ENCODE data around the gene SMTN. TPM values are rescaled to one million over a fixed set of nuclear protein-coding genes. Genes with fewer than 3 reads are reported as not detected.

SMTN gene
- total RNA-seq, 1 donor from 2014 or later: 47.2 TPM

- Mint-ChIP-seq H3K36me3 (ENCODE audit: low read depth) (no peaks in the 10 kb centered on the region), H3K4me3 (ENCODE audit: unreplicated experiment) (no peak overlapping the region), H3K27ac (ENCODE audit: unreplicated experiment) (no peak overlapping the region), H3K4me1 (ENCODE audit: low read depth) (peaks cover 4% of the 10 kb centered on the region), H3K9me3 (ENCODE audit: low read depth) (peaks cover 17% of the 10 kb centered on the region), H3K27me3 (ENCODE audit: low read depth) (peaks cover 15% of the 10 kb centered on the region)
- no peak for DNase-seq (ENCODE audit: low spot score)
- TF ChIP-seq, protein P1, sequence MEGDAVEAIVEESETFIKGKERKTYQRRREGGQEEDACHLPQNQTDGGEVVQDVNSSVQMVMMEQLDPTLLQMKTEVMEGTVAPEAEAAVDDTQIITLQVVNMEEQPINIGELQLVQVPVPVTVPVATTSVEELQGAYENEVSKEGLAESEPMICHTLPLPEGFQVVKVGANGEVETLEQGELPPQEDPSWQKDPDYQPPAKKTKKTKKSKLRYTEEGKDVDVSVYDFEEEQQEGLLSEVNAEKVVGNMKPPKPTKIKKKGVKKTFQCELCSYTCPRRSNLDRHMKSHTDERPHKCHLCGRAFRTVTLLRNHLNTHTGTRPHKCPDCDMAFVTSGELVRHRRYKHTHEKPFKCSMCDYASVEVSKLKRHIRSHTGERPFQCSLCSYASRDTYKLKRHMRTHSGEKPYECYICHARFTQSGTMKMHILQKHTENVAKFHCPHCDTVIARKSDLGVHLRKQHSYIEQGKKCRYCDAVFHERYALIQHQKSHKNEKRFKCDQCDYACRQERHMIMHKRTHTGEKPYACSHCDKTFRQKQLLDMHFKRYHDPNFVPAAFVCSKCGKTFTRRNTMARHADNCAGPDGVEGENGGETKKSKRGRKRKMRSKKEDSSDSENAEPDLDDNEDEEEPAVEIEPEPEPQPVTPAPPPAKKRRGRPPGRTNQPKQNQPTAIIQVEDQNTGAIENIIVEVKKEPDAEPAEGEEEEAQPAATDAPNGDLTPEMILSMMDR (IDR thresholded peaks at IDR 0.05): no peak
Measured at GRCh38 chr22:31142285-31142684, 61.2 kb downstream of the SMTN start.

- TF ChIP-seq, protein P1 (IDR thresholded peaks at IDR 0.05): no peak
- H3K4me1 Mint-ChIP-seq (ENCODE audit: low read depth): peaks cover 4% of the 10 kb centered on the region
- no peak overlapping the region for H3K27ac Mint-ChIP-seq (ENCODE audit: unreplicated experiment)
- no peak for DNase-seq (ENCODE audit: low spot score)
- no peak overlapping the region for H3K4me3 Mint-ChIP-seq (ENCODE audit: unreplicated experiment)
- peaks cover 17% of the 10 kb centered on the region for H3K9me3 Mint-ChIP-seq (ENCODE audit: low read depth)
- H3K27me3 Mint-ChIP-seq (ENCODE audit: low read depth): peaks cover 15% of the 10 kb centered on the region
- H3K36me3 Mint-ChIP-seq (ENCODE audit: low read depth): no peaks in the 10 kb centered on the region
Measured at GRCh38 chr22:31143038-31143437, 61.9 kb downstream of the SMTN start.

- no peak overlapping the region for H3K27ac Mint-ChIP-seq (ENCODE audit: unreplicated experiment)
- H3K4me3 Mint-ChIP-seq (ENCODE audit: unreplicated experiment): no peak overlapping the region
- no peaks in the 10 kb centered on the region for H3K36me3 Mint-ChIP-seq (ENCODE audit: low read depth)
- H3K4me1 Mint-ChIP-seq (ENCODE audit: low read depth): peaks cover 7% of the 10 kb centered on the region
- H3K9me3 Mint-ChIP-seq (ENCODE audit: low read depth): peaks cover 17% of the 10 kb centered on the region
- peaks cover 14% of the 10 kb centered on the region for H3K27me3 Mint-ChIP-seq (ENCODE audit: low read depth)
- DNase-seq (ENCODE audit: low spot score): no peak
- TF ChIP-seq, protein P1 (IDR thresholded peaks at IDR 0.05): no peak
Measured at GRCh38 chr22:31143537-31143936, 62.4 kb downstream of the SMTN start.

- no peak overlapping the region for H3K27ac Mint-ChIP-seq (ENCODE audit: unreplicated experiment)
- no peak for DNase-seq (ENCODE audit: low spot score)
Measured at GRCh38 chr22:31144223-31144622, 63.1 kb downstream of the SMTN start.

GRCh38 chr22:31148488-31148887 lies 67.4 kb downstream of the SMTN start:
- TF ChIP-seq, protein P1 (IDR thresholded peaks at IDR 0.05): no peak
- Mint-ChIP-seq H3K9me3 (ENCODE audit: low read depth) (peaks cover 17% of the 10 kb centered on the region), H3K4me1 (ENCODE audit: low read depth) (peaks cover 11% of the 10 kb centered on the region), H3K27me3 (ENCODE audit: low read depth) (no peaks in the 10 kb centered on the region), H3K36me3 (ENCODE audit: low read depth) (no peaks in the 10 kb centered on the region), H3K27ac (ENCODE audit: unreplicated experiment) (peak overlapping the region; percentile 72), H3K4me3 (ENCODE audit: unreplicated experiment) (no peak overlapping the region)
- DNase-seq (ENCODE audit: low spot score): no peak

More at GRCh38 chr22:31144223-31144622, 63.1 kb downstream of the SMTN start:
- no peaks in the 10 kb centered on the region for H3K36me3 Mint-ChIP-seq (ENCODE audit: low read depth)
- peaks cover 10% of the 10 kb centered on the region for H3K27me3 Mint-ChIP-seq (ENCODE audit: low read depth)
- TF ChIP-seq, protein P1 (IDR thresholded peaks at IDR 0.05): no peak
- peaks cover 13% of the 10 kb centered on the region for H3K4me1 Mint-ChIP-seq (ENCODE audit: low read depth)
- H3K9me3 Mint-ChIP-seq (ENCODE audit: low read depth): peaks cover 17% of the 10 kb centered on the region
- no peak overlapping the region for H3K4me3 Mint-ChIP-seq (ENCODE audit: unreplicated experiment)
